Prostate gland (tissue), 2 donors: ENCODE measurements around the gene ITFG2. TPM values are rescaled to one million over a fixed set of nuclear protein-coding genes. Genes with fewer than 3 reads are reported as not detected.

ENCODE experiments used
- DNase-seq: peaks from one replicate; pipeline ENCODE4 v3.0.0-alpha.2; 2019; ENCODE audit warnings: low spot score
- H3K27ac ChIP-seq, 2 donors: fragments of 200-600 bp; sonication (generic); 2 replicates each; pipeline ENCODE4 v1.5.1; 2017 to 2019
- H3K27me3 ChIP-seq: fragments of 200-600 bp; sonication (generic); replicated peaks from 2 replicates; pipeline ENCODE4 v1.5.1; 2019; ENCODE audit not compliant: insufficient read depth
- H3K36me3 ChIP-seq, 2 donors: fragments of 200-600 bp; sonication (generic); 1 replicate in 1 of 2; 2 replicates in 1 of 2; pipeline versions ENCODE4 v1.5.1 to v1.8.1; 2017 to 2019
- H3K4me1 ChIP-seq: fragments of 200-600 bp; sonication (generic); replicated peaks from 2 replicates; pipeline ENCODE4 v1.5.1; 2019
- H3K4me3 ChIP-seq, 2 donors: fragments of 200-600 bp; sonication (generic); 2 replicates each; pipeline ENCODE4 v1.5.1; 2017 to 2019
- H3K9me3 ChIP-seq: fragments of 200-600 bp; sonication (generic); 2 replicates; pipeline ENCODE4 v1.5.1; 2017
- POLR2A ChIP-seq: fragments of 450-650 bp; IDR thresholded peaks from one replicate; pipeline ENCODE4 v1.6.1; 2016; ENCODE audit warnings: antibody characterized with exemption, mild to moderate bottlenecking
- POLR2AphosphoS5 ChIP-seq: sonication (generic); formaldehyde crosslinking; IDR thresholded peaks from one replicate; pipeline ENCODE4 v1.6.1; 2017; ENCODE audit warnings: antibody characterized with exemption
- WGBS: methylation state at CpG from one replicate; pipeline ENCODE4 v1.1.5; 2018; 5-methylcytosine and 5-hydroxymethylcytosine counted together
- intact Hi-C: fragments of 100-400 bp; cut with DNase I; formaldehyde crosslinking; loops from one replicate; pipeline ENCODE4 v1.14.2; 2022
- total RNA-seq, 2 donors: library from RNA; depleted of rRNA; stranded (reverse); fragments of >200 nt; gene quantifications; one replicate each; pipeline ENCODE4 v1.1.0, GENCODE V29; 2016
- TF ChIP-seq, protein P1 (sequence below), 4 experiments: fragments of 200-600 bp in 2 of 4; fragments of 450-650 bp in 2 of 4; sonication (generic) in 2 of 4; IDR thresholded peaks; 1 replicate in 3 of 4; 2 replicates in 1 of 4; pipeline ENCODE4 v1.5.1; 2016 to 2019; ENCODE audit warnings: antibody characterized with exemption in 4 of 4, mild to moderate bottlenecking in 2 of 4, moderate library complexity in 2 of 4

The ITFG2 gene
- total RNA-seq, 2 donors from 2014 or later = 41.5 to 46.5 TPM

DNA sequence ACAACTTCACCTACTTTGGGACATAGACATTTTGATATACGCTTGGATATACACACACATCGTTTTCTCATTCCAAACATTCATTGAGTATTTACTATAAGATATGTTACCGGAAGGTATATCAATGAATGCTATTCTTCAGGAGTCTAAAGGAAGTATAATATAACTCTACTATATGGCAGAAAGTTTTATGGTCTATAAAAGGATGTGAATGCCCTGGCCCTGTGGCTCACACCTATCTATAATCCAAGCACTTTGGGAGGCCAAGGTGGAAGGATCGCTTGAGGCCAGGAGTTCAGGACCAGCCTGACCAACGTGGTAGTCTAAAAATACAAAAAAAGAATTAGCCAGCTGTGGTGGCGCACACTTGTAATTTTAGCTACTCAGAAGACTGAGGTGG is 16.8 kb downstream of the ITFG2 start:
- H3K27ac ChIP-seq = no peak overlapping the region
- WGBS = 95% methylated on average over 6 of the region's 6 CpGs
- TF ChIP-seq POLR2AphosphoS5 (no peak), POLR2A (no peak)
- TF ChIP-seq, protein P1, sequence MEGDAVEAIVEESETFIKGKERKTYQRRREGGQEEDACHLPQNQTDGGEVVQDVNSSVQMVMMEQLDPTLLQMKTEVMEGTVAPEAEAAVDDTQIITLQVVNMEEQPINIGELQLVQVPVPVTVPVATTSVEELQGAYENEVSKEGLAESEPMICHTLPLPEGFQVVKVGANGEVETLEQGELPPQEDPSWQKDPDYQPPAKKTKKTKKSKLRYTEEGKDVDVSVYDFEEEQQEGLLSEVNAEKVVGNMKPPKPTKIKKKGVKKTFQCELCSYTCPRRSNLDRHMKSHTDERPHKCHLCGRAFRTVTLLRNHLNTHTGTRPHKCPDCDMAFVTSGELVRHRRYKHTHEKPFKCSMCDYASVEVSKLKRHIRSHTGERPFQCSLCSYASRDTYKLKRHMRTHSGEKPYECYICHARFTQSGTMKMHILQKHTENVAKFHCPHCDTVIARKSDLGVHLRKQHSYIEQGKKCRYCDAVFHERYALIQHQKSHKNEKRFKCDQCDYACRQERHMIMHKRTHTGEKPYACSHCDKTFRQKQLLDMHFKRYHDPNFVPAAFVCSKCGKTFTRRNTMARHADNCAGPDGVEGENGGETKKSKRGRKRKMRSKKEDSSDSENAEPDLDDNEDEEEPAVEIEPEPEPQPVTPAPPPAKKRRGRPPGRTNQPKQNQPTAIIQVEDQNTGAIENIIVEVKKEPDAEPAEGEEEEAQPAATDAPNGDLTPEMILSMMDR (IDR thresholded peaks at IDR 0.05) = no peak
- DNase-seq = no peak
- intact Hi-C loops = no loop called here
- no peaks in the 10 kb centered on the region for H3K4me1 ChIP-seq
- H3K9me3 ChIP-seq = no peaks in the 10 kb centered on the region
- no peak overlapping the region for H3K4me3 ChIP-seq
- H3K36me3 ChIP-seq = peaks cover 0 to 11% of the 10 kb centered on the region in 2 donors
- no peaks in the 10 kb centered on the region for H3K27me3 ChIP-seq

GRCh38 chr12:2832550-2833127 is 20.2 kb downstream of the ITFG2 start:
- no peak overlapping the region for H3K4me3 ChIP-seq
- no peaks in the 10 kb centered on the region for H3K36me3 ChIP-seq
- TF ChIP-seq POLR2AphosphoS5 = no peak
- TF ChIP-seq, protein P1 (IDR thresholded peaks at IDR 0.05) = no peak
- TF ChIP-seq POLR2A = no peak
- no peak overlapping the region for H3K27ac ChIP-seq
- intact Hi-C loops = no loop called here
- H3K27me3 ChIP-seq = no peaks in the 10 kb centered on the region
- WGBS = 64% methylated on average over 6 of the region's 6 CpGs
- peaks cover 6% of the 10 kb centered on the region for H3K4me1 ChIP-seq
- no peaks in the 10 kb centered on the region for H3K9me3 ChIP-seq
- DNase-seq = no peak

- WGBS = 35% methylated on average over 5 of the region's 5 CpGs
- no peaks in the 10 kb centered on the region for H3K9me3 ChIP-seq
- intact Hi-C loops = no loop called here
- H3K27me3 ChIP-seq = no peaks in the 10 kb centered on the region
- TF ChIP-seq, protein P1 (IDR thresholded peaks at IDR 0.05) = no peak
- TF ChIP-seq POLR2AphosphoS5 (no peak), POLR2A (no peak)
- H3K4me1 ChIP-seq = peaks cover 6% of the 10 kb centered on the region
- no peaks in the 10 kb centered on the region for H3K36me3 ChIP-seq
- no peak overlapping the region for H3K27ac ChIP-seq
- H3K4me3 ChIP-seq = no peak overlapping the region
- no peak for DNase-seq
Observed at GRCh38 chr12:2833327-2833726, 20.9 kb downstream of the ITFG2 start.

DNA sequence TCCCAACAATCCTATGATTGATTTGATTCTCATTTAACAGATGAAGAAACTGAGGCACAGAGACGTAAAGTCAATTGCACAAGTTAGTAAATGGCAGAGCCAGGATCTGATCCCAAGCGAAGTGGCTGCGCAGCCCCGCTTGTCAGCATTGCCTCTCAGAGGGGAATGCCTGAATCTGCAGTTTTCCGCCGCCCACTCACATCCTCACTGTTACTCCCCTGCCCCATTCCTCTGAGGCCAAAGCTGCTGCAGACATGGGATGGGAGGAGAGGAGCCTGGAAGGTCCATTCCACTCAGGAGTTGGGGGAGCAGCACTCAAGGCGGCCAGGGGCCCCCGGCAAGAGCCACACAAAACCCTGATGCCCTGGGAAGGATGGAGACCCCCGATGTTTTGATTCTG is 21.3 kb downstream of the ITFG2 start:
- 79% methylated on average over 9 of the region's 9 CpGs for WGBS
- H3K36me3 ChIP-seq = no peaks in the 10 kb centered on the region
- no peak for TF ChIP-seq POLR2AphosphoS5
- TF ChIP-seq, protein P1 (IDR thresholded peaks at IDR 0.05) = no peak
- no peaks in the 10 kb centered on the region for H3K9me3 ChIP-seq
- H3K4me1 ChIP-seq = peaks cover 6% of the 10 kb centered on the region
- no peak for DNase-seq
- intact Hi-C loops = no loop called here
- H3K27me3 ChIP-seq = no peaks in the 10 kb centered on the region
- no peak overlapping the region for H3K4me3 ChIP-seq
- H3K27ac ChIP-seq = no peak overlapping the region
